ENCODE measurements around the gene FSTL4. TPM values are rescaled to one million over a fixed set of nuclear protein-coding genes. Genes with fewer than 3 reads are reported as not detected.

Gene FSTL4
- total and polyA plus RNA-seq, 2 experiments from 2014 or later = 1.4 to 2.8 TPM

DNA sequence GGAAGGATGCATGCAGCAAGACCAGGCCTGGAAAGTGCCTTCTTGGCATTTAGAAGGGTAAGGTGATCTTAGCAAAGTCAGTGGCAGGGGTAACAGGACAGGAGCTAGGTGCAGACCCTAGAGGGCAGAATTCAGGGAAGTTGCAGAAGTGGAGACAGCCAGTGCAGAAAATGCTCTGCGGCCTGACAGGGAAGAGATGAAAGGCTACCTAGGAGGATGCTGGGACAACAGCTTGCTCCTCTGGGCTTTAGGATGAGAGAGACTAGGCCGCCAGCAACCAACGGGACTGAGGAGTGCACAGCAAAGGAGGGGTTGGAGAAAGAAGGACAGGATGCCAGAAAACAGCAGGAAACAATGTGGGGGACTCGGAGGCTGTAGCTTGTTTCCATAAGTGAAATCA lies 219.9 kb downstream of the FSTL4 start (continued):
- TF ChIP-seq REST (IDR thresholded peaks at IDR 0.05; ENCODE audit: unreplicated experiment) = no peak
- no peak for TF ChIP-seq ZNF331 (CRISPR knock-in tag; IDR thresholded peaks at IDR 0.05; ENCODE audit: low read depth)

DNA sequence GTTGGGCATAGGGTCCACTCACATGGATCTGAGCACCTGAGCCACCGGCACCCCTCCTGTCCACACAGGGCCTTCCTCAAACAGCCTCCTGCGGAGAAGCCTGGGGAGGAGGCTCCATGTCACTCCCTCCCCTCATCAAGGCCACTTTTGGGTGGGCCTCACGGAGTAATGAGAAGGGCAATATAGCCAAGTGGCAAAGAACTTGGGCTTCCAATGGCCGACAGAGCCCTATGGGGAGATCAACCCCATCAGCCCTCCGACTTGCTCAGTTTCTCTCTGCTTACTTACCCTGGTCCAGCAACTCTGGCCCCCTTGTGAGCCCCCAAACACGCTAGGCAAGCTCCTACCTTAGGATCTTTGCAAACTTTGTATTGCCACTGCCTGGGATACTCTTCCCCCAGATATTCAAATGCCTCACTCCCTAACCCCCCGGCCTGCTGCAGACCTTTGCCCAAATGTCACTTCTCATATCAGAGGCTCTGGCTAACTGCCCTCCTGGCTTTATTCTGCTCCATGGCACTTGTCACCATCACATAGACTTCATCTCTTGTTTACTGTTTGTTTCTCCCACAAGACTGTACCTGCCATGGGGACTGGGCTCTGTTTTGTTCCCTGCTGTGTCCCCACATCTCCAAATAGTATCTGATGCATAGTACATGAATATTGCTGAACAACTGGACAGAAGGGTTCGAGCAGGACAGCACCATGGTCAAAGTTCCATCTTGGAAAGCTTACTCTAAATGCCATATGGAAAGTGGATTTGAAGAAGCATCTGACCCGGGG lies 220.8 kb downstream of the FSTL4 start:
- Histone ChIP-seq H3K9me2 (ENCODE audit: insufficient read depth) (0 out of 2 replicates have a peak, but pooled peaks cover 4% of the 10 kb centered on the region), H3K4me2 (no peak overlapping the region), H3F3A (replicated peaks; ENCODE audit: low read depth) (no peaks in the 10 kb centered on the region), H3K79me2 (replicated peaks; ENCODE audit: insufficient read depth) (no peaks in the 10 kb centered on the region), H3K4me1 (ENCODE audit: insufficient read depth) (0 out of 2 replicates have a peak, but pooled peaks cover under 1% of the 10 kb centered on the region), H3K36me3 (ENCODE audit: insufficient read depth) (no peaks in the 10 kb centered on the region), H2AFZ (no peak overlapping the region), H3K27ac (ENCODE audit: low read depth) (no peak overlapping the region), H3K4me3 (no peak overlapping the region), H4K20me1 (replicated peaks; ENCODE audit: insufficient read depth) (no peaks in the 10 kb centered on the region), H3K27me3 (ENCODE audit: insufficient read depth) (no peaks in the 10 kb centered on the region)
- no peak overlapping the region for H3K4me3 Mint-ChIP-seq
- peaks cover 19% of the 10 kb centered on the region for H3K9me3 Mint-ChIP-seq
- DNase-seq (ENCODE audit: low spot score) (no peak), ATAC-seq (no peak)
- peaks cover 6% of the 10 kb centered on the region; the same call in 1 of the 3 replicates for H3K36me3 Mint-ChIP-seq (ENCODE audit: low read depth)
- TF ChIP-seq POLR2AphosphoS5 (IDR thresholded peaks at IDR 0.05; ENCODE audit: low read depth) (no peak), JUNB (IDR thresholded peaks at IDR 0.05; ENCODE audit: unreplicated experiment) (no peak), ZNF331 (CRISPR knock-in tag; IDR thresholded peaks at IDR 0.05; ENCODE audit: low read depth) (no peak), REST (IDR thresholded peaks at IDR 0.05; ENCODE audit: unreplicated experiment) (no peak), EZH2phosphoT487 (IDR thresholded peaks at IDR 0.05; ENCODE audit: unreplicated experiment) (no peak), ZNF114 (CRISPR knock-in tag; IDR thresholded peaks at IDR 0.05) (no peak), EZH2 (IDR thresholded peaks at IDR 0.05; ENCODE audit: low read depth, unreplicated experiment) (no peak), CREB1 (CRISPR knock-in tag; IDR thresholded peaks at IDR 0.05; ENCODE audit: low read depth) (no peak), NANOG (IDR thresholded peaks at IDR 0.05; ENCODE audit: borderline replicate concordance) (no peak)
- TF ChIP-seq, protein P1, sequence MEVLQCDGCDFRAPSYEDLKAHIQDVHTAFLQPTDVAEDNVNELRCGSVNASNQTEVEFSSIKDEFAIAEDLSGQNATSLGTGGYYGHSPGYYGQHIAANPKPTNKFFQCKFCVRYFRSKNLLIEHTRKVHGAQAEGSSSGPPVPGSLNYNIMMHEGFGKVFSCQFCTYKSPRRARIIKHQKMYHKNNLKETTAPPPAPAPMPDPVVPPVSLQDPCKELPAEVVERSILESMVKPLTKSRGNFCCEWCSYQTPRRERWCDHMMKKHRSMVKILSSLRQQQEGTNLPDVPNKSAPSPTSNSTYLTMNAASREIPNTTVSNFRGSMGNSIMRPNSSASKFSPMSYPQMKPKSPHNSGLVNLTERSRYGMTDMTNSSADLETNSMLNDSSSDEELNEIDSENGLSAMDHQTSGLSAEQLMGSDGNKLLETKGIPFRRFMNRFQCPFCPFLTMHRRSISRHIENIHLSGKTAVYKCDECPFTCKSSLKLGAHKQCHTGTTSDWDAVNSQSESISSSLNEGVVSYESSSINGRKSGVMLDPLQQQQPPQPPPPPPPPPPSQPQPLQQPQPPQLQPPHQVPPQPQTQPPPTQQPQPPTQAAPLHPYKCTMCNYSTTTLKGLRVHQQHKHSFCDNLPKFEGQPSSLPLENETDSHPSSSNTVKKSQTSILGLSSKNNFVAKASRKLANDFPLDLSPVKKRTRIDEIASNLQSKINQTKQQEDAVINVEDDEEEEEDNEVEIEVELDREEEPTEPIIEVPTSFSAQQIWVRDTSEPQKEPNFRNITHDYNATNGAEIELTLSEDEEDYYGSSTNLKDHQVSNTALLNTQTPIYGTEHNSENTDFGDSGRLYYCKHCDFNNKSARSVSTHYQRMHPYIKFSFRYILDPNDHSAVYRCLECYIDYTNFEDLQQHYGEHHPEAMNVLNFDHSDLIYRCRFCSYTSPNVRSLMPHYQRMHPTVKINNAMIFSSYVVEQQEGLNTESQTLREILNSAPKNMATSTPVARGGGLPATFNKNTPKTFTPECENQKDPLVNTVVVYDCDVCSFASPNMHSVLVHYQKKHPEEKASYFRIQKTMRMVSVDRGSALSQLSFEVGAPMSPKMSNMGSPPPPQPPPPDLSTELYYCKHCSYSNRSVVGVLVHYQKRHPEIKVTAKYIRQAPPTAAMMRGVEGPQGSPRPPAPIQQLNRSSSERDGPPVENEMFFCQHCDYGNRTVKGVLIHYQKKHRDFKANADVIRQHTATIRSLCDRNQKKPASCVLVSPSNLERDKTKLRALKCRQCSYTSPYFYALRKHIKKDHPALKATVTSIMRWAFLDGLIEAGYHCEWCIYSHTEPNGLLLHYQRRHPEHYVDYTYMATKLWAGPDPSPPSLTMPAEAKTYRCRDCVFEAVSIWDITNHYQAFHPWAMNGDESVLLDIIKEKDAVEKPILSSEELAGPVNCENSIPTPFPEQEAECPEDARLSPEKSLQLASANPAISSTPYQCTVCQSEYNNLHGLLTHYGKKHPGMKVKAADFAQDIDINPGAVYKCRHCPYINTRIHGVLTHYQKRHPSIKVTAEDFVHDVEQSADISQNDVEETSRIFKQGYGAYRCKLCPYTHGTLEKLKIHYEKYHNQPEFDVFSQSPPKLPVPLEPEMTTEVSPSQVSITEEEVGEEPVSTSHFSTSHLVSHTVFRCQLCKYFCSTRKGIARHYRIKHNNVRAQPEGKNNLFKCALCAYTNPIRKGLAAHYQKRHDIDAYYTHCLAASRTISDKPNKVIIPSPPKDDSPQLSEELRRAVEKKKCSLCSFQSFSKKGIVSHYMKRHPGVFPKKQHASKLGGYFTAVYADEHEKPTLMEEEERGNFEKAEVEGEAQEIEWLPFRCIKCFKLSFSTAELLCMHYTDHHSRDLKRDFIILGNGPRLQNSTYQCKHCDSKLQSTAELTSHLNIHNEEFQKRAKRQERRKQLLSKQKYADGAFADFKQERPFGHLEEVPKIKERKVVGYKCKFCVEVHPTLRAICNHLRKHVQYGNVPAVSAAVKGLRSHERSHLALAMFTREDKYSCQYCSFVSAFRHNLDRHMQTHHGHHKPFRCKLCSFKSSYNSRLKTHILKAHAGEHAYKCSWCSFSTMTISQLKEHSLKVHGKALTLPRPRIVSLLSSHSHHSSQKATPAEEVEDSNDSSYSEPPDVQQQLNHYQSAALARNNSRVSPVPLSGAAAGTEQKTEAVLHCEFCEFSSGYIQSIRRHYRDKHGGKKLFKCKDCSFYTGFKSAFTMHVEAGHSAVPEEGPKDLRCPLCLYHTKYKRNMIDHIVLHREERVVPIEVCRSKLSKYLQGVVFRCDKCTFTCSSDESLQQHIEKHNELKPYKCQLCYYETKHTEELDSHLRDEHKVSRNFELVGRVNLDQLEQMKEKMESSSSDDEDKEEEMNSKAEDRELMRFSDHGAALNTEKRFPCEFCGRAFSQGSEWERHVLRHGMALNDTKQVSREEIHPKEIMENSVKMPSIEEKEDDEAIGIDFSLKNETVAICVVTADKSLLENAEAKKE (CRISPR knock-in tag; IDR thresholded peaks at IDR 0.05) = no peak
- H3K27ac Mint-ChIP-seq = no peak overlapping the region
- H3K4me1 Mint-ChIP-seq = peaks cover 3% of the 10 kb centered on the region
- H3K27me3 Mint-ChIP-seq (ENCODE audit: insufficient read depth, low read depth, poor library complexity) = peaks cover 5% of the 10 kb centered on the region
